CD4-positive, alpha-beta T cell (primary cell): ENCODE measurements around the gene THBS4. TPM values are rescaled to one million over a fixed set of nuclear protein-coding genes. Genes with fewer than 3 reads are reported as not detected.

Experiments used
- ATAC-seq: fragments of 200-7000 bp; cut with Tn5 transposase; one replicate; pipeline ENCODE4 v1.10.0; 2022; ENCODE audit warnings: mild to moderate bottlenecking; ENCODE audit not compliant: poor library complexity
- CTCF ChIA-PET: fragments of 350-600 bp; sonication (Branson Sonifier 250); formaldehyde crosslinking; loops from one replicate; lab custom pipeline; 2021; ENCODE audit warnings: antibody characterized with exemption, inconsistent platforms; lab: Charles Lee
- POLR2A ChIA-PET: fragments of 350-600 bp; sonication (Branson Sonifier 250); formaldehyde crosslinking; loops from one replicate; lab custom pipeline; 2021; ENCODE audit warnings: antibody characterized with exemption, inconsistent platforms; lab: Charles Lee
- DNase-seq, 14 experiments: peaks; one replicate each; pipeline ENCODE4 v3.0.0-alpha.2; 2013 to 2020; ENCODE audit warnings: mixed read lengths in 2 of 14
- H3K27ac ChIP-seq, 2 donors: one replicate each; pipeline versions ENCODE4 v1.5.1 to v1.7.0; 2013; ENCODE audit warnings: low read length in 2 of 2, low read depth in 1 of 2, mild to moderate bottlenecking in 1 of 2
- H3K27me3 ChIP-seq, 2 experiments: 1 replicate in 1 of 2; 2 replicates in 1 of 2; pipeline versions ENCODE4 v1.6.1 to v1.7.0; 2013; ENCODE audit warnings: low read length in 2 of 2, control low read depth in 1 of 2, mild to moderate bottlenecking in 1 of 2, moderate library complexity in 1 of 2; ENCODE audit not compliant: insufficient read depth in 2 of 2, control insufficient read depth in 1 of 2
- H3K36me3 ChIP-seq: one replicate; pipeline ENCODE4 v1.6.1; 2013; ENCODE audit warnings: low read length, control low read depth; ENCODE audit not compliant: insufficient read depth
- H3K4me1 ChIP-seq: one replicate; pipeline ENCODE4 v1.6.1; 2013; ENCODE audit warnings: low read length, control low read depth; ENCODE audit not compliant: insufficient read depth
- H3K4me3 ChIP-seq: one replicate; pipeline ENCODE4 v1.5.1; 2013; ENCODE audit warnings: mild to moderate bottlenecking, low read length, moderate library complexity
- H3K9me3 ChIP-seq, 2 experiments: 1 replicate in 1 of 2; 2 replicates in 1 of 2; pipeline versions ENCODE4 v1.6.1 to v1.7.0; 2013; ENCODE audit warnings: low read length in 2 of 2, mild to moderate bottlenecking in 2 of 2, control low read depth in 1 of 2, moderate library complexity in 1 of 2; ENCODE audit not compliant: control insufficient read depth in 1 of 2, insufficient read depth in 1 of 2
- H3K27ac Mint-ChIP-seq: one replicate; pipeline ENCODE4 v1.8.0; 2020; ENCODE audit warnings: mixed read lengths
- H3K27me3 Mint-ChIP-seq: one replicate; pipeline ENCODE4 v1.8.0; 2021; ENCODE audit warnings: mixed read lengths
- H3K36me3 Mint-ChIP-seq: one replicate; pipeline ENCODE4 v1.8.0; 2021; ENCODE audit warnings: low read depth, mixed read lengths
- H3K4me1 Mint-ChIP-seq: one replicate; pipeline ENCODE4 v1.8.0; 2021; ENCODE audit warnings: low read depth, mixed read lengths
- H3K4me3 Mint-ChIP-seq: one replicate; pipeline ENCODE4 v1.8.0; 2020; ENCODE audit warnings: mild to moderate bottlenecking, mixed read lengths
- H3K9me3 Mint-ChIP-seq: one replicate; pipeline ENCODE4 v1.8.0; 2020; ENCODE audit warnings: mixed read lengths
- intact Hi-C, 2 experiments: fragments of 100-400 bp; cut with DNase I in 1 of 2; cut with micrococcal nuclease in 1 of 2; formaldehyde crosslinking; loops; one replicate each; pipeline versions ENCODE4 v1.15.1 to v1.9.0; 2023 to 2025; cut with DNase I, micrococcal nuclease
- total RNA-seq, 174 experiments: library from RNA in 2 of 174; stranded (reverse) in 2 of 174; gene quantifications; one replicate each; pipeline ENCODE4 v1.2.3 and lab custom pipeline; 2021 to 2026
- TF ChIP-seq, protein P1 (sequence below): fragments of 200-600 bp; IDR thresholded peaks from one replicate; pipeline ENCODE4 v1.8.0; 2022; ENCODE audit warnings: antibody characterized with exemption, mild to moderate bottlenecking

Gene THBS4
- total RNA-seq, 2 experiments from 2014 or later, result 0.47 to 0.85 TPM

DNA sequence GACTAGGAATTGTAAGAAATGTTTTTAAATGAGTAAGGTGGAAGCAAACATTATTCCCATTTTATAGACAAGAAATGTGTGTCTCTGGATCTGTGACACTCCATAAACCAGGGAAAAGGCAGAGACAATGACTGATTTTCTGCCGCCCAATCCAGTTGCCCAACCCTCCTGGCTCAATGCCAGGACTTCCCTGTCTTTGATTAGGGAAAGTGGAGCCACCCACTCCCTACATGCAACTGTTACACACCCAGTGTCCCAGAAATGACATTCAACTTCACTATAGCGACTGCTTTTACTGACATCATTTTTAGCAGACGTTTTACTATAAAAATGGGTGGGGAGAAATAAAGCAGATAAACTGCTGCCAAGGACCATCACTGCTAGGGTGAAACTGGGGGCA is 79.7 kb downstream of the THBS4 start:
- H3K4me1 Mint-ChIP-seq, result peaks cover 60% of the 10 kb centered on the region
- no peak for ATAC-seq
- H3K27me3 Mint-ChIP-seq, result no peaks in the 10 kb centered on the region
- DNase-seq, result no peak
- H3K27ac Mint-ChIP-seq, result peak overlapping the region; percentile 64
- peaks cover 2% of the 10 kb centered on the region for H3K9me3 Mint-ChIP-seq
- Histone ChIP-seq H3K27me3 (no peaks in the 10 kb centered on the region), H3K27ac (no peak overlapping the region), H3K36me3 (peaks cover 7% of the 10 kb centered on the region), H3K4me3 (no peak overlapping the region), H3K9me3 (peaks cover 0 to 12% of the 10 kb centered on the region in 2 experiments), H3K4me1 (peaks cover 34% of the 10 kb centered on the region)
- peaks cover 73% of the 10 kb centered on the region for H3K36me3 Mint-ChIP-seq
- TF ChIP-seq, protein P1, sequence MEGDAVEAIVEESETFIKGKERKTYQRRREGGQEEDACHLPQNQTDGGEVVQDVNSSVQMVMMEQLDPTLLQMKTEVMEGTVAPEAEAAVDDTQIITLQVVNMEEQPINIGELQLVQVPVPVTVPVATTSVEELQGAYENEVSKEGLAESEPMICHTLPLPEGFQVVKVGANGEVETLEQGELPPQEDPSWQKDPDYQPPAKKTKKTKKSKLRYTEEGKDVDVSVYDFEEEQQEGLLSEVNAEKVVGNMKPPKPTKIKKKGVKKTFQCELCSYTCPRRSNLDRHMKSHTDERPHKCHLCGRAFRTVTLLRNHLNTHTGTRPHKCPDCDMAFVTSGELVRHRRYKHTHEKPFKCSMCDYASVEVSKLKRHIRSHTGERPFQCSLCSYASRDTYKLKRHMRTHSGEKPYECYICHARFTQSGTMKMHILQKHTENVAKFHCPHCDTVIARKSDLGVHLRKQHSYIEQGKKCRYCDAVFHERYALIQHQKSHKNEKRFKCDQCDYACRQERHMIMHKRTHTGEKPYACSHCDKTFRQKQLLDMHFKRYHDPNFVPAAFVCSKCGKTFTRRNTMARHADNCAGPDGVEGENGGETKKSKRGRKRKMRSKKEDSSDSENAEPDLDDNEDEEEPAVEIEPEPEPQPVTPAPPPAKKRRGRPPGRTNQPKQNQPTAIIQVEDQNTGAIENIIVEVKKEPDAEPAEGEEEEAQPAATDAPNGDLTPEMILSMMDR, result no peak
- ChIA-PET CTCF (no interaction called here), POLR2A (no interaction called here)
- intact Hi-C loops, result no loop called here
- H3K4me3 Mint-ChIP-seq, result no peak overlapping the region

DNA sequence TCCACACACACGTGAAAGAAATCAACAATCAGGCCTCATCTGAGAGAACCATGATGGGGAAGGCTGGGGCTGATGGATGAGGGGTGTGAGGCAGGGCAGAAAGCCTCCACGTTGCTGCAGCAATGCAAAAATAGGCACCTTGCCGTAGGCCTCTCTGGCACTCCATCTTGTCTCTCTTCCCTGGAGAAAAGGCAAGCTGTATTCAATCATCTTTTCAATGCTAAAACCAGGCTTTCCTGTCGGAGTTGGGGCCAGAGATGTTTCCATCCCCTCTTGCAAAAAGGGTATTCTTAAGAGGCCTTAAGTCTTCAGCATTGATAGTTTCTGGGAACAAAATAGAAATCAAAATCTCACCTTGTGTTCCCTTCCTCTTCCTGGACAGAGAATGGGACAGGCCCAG is 80.9 kb downstream of the THBS4 start:
- Mint-ChIP-seq H3K27ac (peak overlapping the region; percentile 64), H3K9me3 (peaks cover 2% of the 10 kb centered on the region), H3K36me3 (peaks cover 70% of the 10 kb centered on the region), H3K4me3 (peak overlapping the region; percentile 10), H3K27me3 (no peaks in the 10 kb centered on the region), H3K4me1 (peaks cover 61% of the 10 kb centered on the region)
- DNase-seq, result no peak
- Histone ChIP-seq H3K27me3 (no peaks in the 10 kb centered on the region), H3K9me3 (peaks cover 0 to 12% of the 10 kb centered on the region in 2 experiments), H3K4me1 (peaks cover 29% of the 10 kb centered on the region), H3K4me3 (no peak overlapping the region), H3K36me3 (peaks cover 7% of the 10 kb centered on the region), H3K27ac (no peak overlapping the region)
- ATAC-seq, result no peak
- intact Hi-C loops, result no loop called here
- CTCF ChIA-PET, result interaction anchor here (1.9 kb wide), 1 partner anchor 11 kb away, joined by 4 read pairs; no protein-coding TSS in a partner anchor
- TF ChIP-seq, protein P1, result no peak
- POLR2A ChIA-PET, result interaction anchor here (0.7 to 1.9 kb wide), 7 partner anchors 10 to 90 kb away, joined by 3 to 10 read pairs (median 4); no protein-coding TSS in a partner anchor

DNA sequence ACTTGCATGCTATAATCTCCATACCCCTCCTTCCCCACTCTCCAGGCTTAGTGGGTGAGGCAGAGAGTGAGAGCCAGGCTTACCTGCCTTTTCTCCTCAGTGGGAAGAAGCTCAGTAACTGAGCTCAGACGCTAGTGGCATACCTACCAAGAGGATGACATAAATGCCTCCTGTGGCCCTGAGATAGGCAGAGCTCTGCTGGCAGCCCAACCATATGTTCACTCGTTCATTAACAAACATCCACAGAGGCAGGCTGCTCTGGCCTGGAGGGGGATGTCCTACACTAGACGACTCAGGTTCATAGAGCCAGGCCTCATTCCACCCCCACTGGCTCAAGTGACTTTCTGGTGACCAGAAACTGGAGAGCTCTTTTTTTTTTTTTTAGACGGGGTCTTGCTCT is 81.3 kb downstream of the THBS4 start:
- peaks cover 61% of the 10 kb centered on the region for H3K4me1 Mint-ChIP-seq
- H3K27me3 Mint-ChIP-seq, result no peaks in the 10 kb centered on the region

More for the DNA sequence above, 81.3 kb downstream of the THBS4 start:
- Histone ChIP-seq H3K27ac (no peak overlapping the region), H3K36me3 (peaks cover 7% of the 10 kb centered on the region), H3K9me3 (peaks cover 0 to 12% of the 10 kb centered on the region in 2 experiments), H3K27me3 (no peaks in the 10 kb centered on the region), H3K4me3 (no peak overlapping the region), H3K4me1 (peaks cover 29% of the 10 kb centered on the region)
- intact Hi-C loops, result no loop called here
- DNase-seq (no peak), ATAC-seq (no peak)
- H3K36me3 Mint-ChIP-seq, result peaks cover 67% of the 10 kb centered on the region
- peak overlapping the region; percentile 52 for H3K4me3 Mint-ChIP-seq
- CTCF ChIA-PET, result interaction anchor here (1.9 to 2.0 kb wide), 2 partner anchors 10 to 20 kb away, joined by 4 read pairs; no protein-coding TSS in a partner anchor
- POLR2A ChIA-PET, result interaction anchor here (0.7 to 2.8 kb wide), 9 partner anchors 9 to 140 kb away, joined by 3 to 10 read pairs (median 5); partner anchors contain the start of gene SERINC5
- H3K27ac Mint-ChIP-seq, result peak overlapping the region; percentile 64
- H3K9me3 Mint-ChIP-seq, result peaks cover 2% of the 10 kb centered on the region
- TF ChIP-seq, protein P1, result no peak
